Smooth muscle cell (in vitro differentiated cells): ENCODE measurements around the gene MARCHF10. TPM values are rescaled to one million over a fixed set of nuclear protein-coding genes. Genes with fewer than 3 reads are reported as not detected.

Experiments used
- DNase-seq: peaks from one replicate; lab custom pipeline; 2025; ENCODE audit not compliant: unreplicated experiment; lab: John Stamatoyannopoulos, UW
- H2AFZ ChIP-seq: fragments of 200-600 bp; sonication (generic); 2 replicates; pipeline ENCODE4 v1.6.0; 2016; ENCODE audit warnings: antibody characterized with exemption, low read depth, mild to moderate bottlenecking
- H3F3A ChIP-seq: fragments of 200-600 bp; sonication (generic); 2 replicates; pipeline ENCODE4 v1.6.0; 2017; ENCODE audit warnings: antibody characterized with exemption, low read depth
- H3K27ac ChIP-seq: fragments of 200-600 bp; sonication (generic); 2 replicates; pipeline ENCODE4 v1.5.1; 2016; ENCODE audit warnings: low read depth, mild to moderate bottlenecking
- H3K27me3 ChIP-seq: fragments of 200-600 bp; sonication (generic); 2 replicates; pipeline ENCODE4 v1.6.1; 2016; ENCODE audit warnings: low read depth, mild to moderate bottlenecking
- H3K36me3 ChIP-seq: fragments of 200-600 bp; sonication (generic); 2 replicates; pipeline ENCODE4 v1.5.1; 2016; ENCODE audit warnings: low read depth
- H3K4me1 ChIP-seq: fragments of 200-600 bp; sonication (generic); 2 replicates; pipeline ENCODE4 v1.5.1; 2016; ENCODE audit warnings: low read depth
- H3K4me2 ChIP-seq: fragments of 200-600 bp; sonication (generic); 2 replicates; pipeline ENCODE4 v1.6.0; 2016; ENCODE audit warnings: mild to moderate bottlenecking
- H3K4me3 ChIP-seq: fragments of 200-600 bp; sonication (generic); 2 replicates; pipeline ENCODE4 v1.5.1; 2016; ENCODE audit warnings: mild to moderate bottlenecking
- H3K79me2 ChIP-seq: fragments of 200-600 bp; sonication (generic); 2 replicates; pipeline ENCODE4 v1.6.0; 2016; ENCODE audit warnings: low read depth, mild to moderate bottlenecking
- H3K9ac ChIP-seq: fragments of 200-600 bp; sonication (generic); 2 replicates; pipeline ENCODE4 v1.6.0; 2016; ENCODE audit warnings: low read depth
- H3K9me3 ChIP-seq: fragments of 200-600 bp; sonication (generic); replicated peaks from 2 replicates; pipeline ENCODE4 v1.5.1; 2016; ENCODE audit warnings: low read depth
- H4K20me1 ChIP-seq: fragments of 200-600 bp; sonication (generic); 2 replicates; pipeline ENCODE4 v1.6.0; 2016; ENCODE audit warnings: low read depth
- WGBS: methylation state at CpG from one replicate; pipeline ENCODE4 v1.1.7; 2016; ENCODE audit warnings: low lambda C conversion rate; 5-methylcytosine and 5-hydroxymethylcytosine counted together
- polyA plus RNA-seq: library from polyadenylated mRNA; unstranded; fragments of >200 nt; fragmentation: Nextera tagmentation; extraction: Ambion mirVana; gene quantifications from 2 replicates; pipeline ENCODE4 v1.2.1, GENCODE V29; 2016
- total RNA-seq: library from RNA; depleted of rRNA; stranded (reverse); fragments of >200 nt; gene quantifications from 2 replicates; pipeline ENCODE4 v1.2.3, GENCODE V29; 2014
- TF ChIP-seq, protein P1 (sequence below): fragments of 200-600 bp; sonication (generic); IDR thresholded peaks from 2 replicates; pipeline ENCODE4 v1.5.1; 2017; ENCODE audit warnings: borderline replicate concordance, mild to moderate bottlenecking, antibody characterized with exemption; ENCODE audit not compliant: insufficient read depth, poor library complexity, severe bottlenecking

MARCHF10 gene
- total and polyA plus RNA-seq, 2 experiments from 2014 or later = not detected

DNA sequence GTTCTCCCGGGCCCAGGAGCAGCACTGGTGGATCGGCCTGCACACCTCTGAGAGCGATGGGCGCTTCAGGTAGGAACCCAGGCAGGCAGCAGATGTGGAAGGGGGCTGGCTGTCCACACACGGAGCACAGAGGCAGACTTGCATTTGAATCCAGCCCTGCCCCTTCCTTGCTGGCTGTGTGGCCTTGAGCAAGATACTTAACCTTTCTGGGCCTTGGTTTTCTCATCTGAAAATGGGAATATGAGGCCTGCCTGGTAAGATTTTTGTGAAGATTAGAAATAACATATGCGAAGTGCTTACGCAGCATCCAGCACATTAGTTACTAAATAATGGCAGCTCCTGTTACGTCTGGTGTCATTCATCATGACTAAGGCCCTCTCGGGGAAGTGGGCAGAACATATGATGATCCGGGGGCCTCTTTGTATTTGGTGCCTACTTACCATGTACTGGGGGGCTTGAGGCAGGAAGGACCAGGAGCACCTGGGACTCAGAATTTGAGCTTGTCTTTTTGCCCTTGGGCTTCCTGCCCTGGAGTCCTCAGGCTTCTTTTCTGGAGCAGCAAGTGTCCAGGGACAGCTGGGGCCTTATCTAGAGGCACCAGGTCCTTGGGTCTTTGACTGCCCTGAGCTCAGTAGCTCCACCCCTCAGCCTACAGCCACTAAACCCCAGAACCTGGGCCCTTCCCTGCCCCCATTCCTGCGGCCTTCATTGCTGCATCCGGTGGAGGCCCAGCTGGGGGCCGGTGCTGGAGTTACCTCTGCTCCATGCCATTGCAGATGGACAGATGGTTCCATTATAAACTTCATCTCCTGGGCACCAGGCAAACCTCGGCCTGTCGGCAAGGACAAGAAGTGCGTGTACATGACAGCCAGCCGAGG lies 126.8 kb downstream of the MARCHF10 start:
- Histone ChIP-seq H3K36me3 (peaks cover 19% of the 10 kb centered on the region), H3K4me3 (no peak overlapping the region), H3K4me1 (no peaks in the 10 kb centered on the region), H3K27ac (no peak overlapping the region), H3K9me3 (no peaks in the 10 kb centered on the region), H3K79me2 (no peaks in the 10 kb centered on the region), H2AFZ (no peak overlapping the region), H3K27me3 (no peaks in the 10 kb centered on the region), H3K9ac (no peak overlapping the region), H4K20me1 (peaks cover 58% of the 10 kb centered on the region), H3F3A (no peaks in the 10 kb centered on the region), H3K4me2 (no peak overlapping the region)
- TF ChIP-seq, protein P1, sequence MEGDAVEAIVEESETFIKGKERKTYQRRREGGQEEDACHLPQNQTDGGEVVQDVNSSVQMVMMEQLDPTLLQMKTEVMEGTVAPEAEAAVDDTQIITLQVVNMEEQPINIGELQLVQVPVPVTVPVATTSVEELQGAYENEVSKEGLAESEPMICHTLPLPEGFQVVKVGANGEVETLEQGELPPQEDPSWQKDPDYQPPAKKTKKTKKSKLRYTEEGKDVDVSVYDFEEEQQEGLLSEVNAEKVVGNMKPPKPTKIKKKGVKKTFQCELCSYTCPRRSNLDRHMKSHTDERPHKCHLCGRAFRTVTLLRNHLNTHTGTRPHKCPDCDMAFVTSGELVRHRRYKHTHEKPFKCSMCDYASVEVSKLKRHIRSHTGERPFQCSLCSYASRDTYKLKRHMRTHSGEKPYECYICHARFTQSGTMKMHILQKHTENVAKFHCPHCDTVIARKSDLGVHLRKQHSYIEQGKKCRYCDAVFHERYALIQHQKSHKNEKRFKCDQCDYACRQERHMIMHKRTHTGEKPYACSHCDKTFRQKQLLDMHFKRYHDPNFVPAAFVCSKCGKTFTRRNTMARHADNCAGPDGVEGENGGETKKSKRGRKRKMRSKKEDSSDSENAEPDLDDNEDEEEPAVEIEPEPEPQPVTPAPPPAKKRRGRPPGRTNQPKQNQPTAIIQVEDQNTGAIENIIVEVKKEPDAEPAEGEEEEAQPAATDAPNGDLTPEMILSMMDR = no peak
- 96% methylated on average over 17 of the region's 17 CpGs for WGBS
- no peak for DNase-seq

DNA sequence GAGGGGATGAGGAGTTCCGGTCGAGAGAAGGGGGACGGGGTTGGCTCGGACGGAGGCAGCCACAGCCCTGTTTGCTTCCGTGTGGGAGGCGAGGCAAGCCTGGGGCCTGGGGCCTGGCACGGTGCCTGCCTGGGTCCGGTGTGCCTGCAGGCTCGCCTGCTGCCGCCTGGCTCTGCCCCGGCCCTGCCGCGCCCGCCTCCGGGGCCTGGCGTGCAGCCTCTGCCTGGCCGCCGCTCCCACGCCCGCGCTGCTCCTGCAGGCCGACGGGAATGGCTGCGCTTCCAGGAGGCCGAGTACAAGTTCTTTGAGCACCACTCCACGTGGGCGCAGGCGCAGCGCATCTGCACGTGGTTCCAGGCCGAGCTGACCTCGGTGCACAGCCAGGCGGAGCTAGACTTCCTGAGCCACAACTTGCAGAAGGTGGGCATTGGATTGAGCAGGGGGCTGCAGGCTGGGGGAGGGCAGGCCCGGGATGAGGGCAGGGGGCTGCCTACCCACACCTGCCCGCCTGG lies 127.5 kb downstream of the MARCHF10 start:
- Histone ChIP-seq H3K4me2 (no peak overlapping the region), H3K36me3 (peaks cover 21% of the 10 kb centered on the region), H3K4me3 (no peak overlapping the region), H3K79me2 (no peaks in the 10 kb centered on the region), H3K27ac (no peak overlapping the region), H3K4me1 (no peaks in the 10 kb centered on the region), H3K27me3 (no peaks in the 10 kb centered on the region), H3K9me3 (no peaks in the 10 kb centered on the region), H2AFZ (no peak overlapping the region), H3K9ac (no peak overlapping the region), H3F3A (no peaks in the 10 kb centered on the region), H4K20me1 (peaks cover 64% of the 10 kb centered on the region)
- TF ChIP-seq, protein P1 = no peak
- 95% methylated on average over 26 of the region's 36 CpGs for WGBS
- no peak for DNase-seq

DNA sequence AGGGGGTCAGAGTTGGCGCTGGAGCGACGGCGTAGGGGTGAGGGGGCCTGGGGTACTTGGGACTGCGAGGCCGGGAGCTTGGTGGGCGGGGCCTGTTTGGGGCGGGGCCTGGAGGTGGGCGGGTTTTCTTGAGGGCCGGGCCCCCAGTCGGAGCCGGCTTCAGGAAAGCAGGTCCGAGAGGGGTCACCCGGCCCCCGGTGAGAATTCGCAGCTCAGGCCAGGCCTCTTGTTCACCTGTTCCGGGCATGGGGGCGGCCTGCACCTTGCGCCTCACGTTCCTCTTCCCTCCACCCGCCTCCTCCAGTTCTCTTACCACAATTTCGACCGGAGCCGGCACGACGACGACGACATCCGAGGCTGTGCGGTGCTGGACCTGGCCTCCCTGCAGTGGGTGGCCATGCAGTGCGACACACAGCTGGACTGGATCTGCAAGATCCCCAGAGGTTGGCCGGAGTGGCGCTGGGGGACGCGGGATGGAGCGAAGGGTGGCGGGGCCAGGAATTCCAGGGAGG lies 128.2 kb downstream of the MARCHF10 start:
- Histone ChIP-seq H3K79me2 (no peaks in the 10 kb centered on the region), H3K4me1 (no peaks in the 10 kb centered on the region), H4K20me1 (peaks cover 63% of the 10 kb centered on the region), H3K9me3 (no peaks in the 10 kb centered on the region), H3K9ac (no peak overlapping the region), H3F3A (no peaks in the 10 kb centered on the region), H3K27ac (no peak overlapping the region), H3K4me3 (no peak overlapping the region), H3K36me3 (peaks cover 21% of the 10 kb centered on the region), H3K27me3 (no peaks in the 10 kb centered on the region), H2AFZ (no peak overlapping the region), H3K4me2 (no peak overlapping the region)
- no peak for DNase-seq
- TF ChIP-seq, protein P1 = no peak
- 95% methylated on average over 18 of the region's 37 CpGs for WGBS
